Neural cell (in vitro differentiated cells): ENCODE data around the gene NOTCH4. TPM values are rescaled to one million over a fixed set of nuclear protein-coding genes. Genes with fewer than 3 reads are reported as not detected.

Experiments
- H2AFZ ChIP-seq: fragments of 200-600, 300-800 bp; sonication (generic), shearing (Covaris generic); 2 replicates; pipeline ENCODE4 v1.6.0; 2014; ENCODE audit warnings: low read depth, mild to moderate bottlenecking, antibody characterized with exemption, low read length, moderate library complexity
- H3F3A ChIP-seq: fragments of 200-600 bp; shearing (Covaris generic); 2 replicates; pipeline ENCODE4 v1.6.1; 2016; ENCODE audit warnings: mild to moderate bottlenecking, moderate library complexity, mixed read lengths, antibody characterized with exemption, low read length; ENCODE audit not compliant: insufficient read depth, poor library complexity, severe bottlenecking
- H3K27ac ChIP-seq: fragments of 200-600, 300-800 bp; sonication (generic), shearing (Covaris generic); 2 replicates; pipeline ENCODE4 v1.5.1; 2014; ENCODE audit warnings: mild to moderate bottlenecking, low read length, moderate library complexity
- H3K27me3 ChIP-seq: fragments of 300-800, 200-600 bp; sonication (generic), shearing (Covaris generic); 2 replicates; pipeline ENCODE4 v1.6.0; 2014; ENCODE audit warnings: mild to moderate bottlenecking, low read depth, low read length, moderate library complexity; ENCODE audit not compliant: insufficient read depth
- H3K36me3 ChIP-seq: fragments of 300-800, 200-600 bp; sonication (generic), shearing (Covaris generic); 2 replicates; pipeline ENCODE4 v1.5.1; 2014; ENCODE audit warnings: mild to moderate bottlenecking, antibody characterized with exemption, low read length, moderate library complexity; ENCODE audit not compliant: insufficient read depth
- H3K4me2 ChIP-seq: fragments of 300-800, 200-600 bp; sonication (generic), shearing (Covaris generic); 2 replicates; pipeline ENCODE4 v1.6.0; 2014; ENCODE audit warnings: mild to moderate bottlenecking, low read length
- H3K4me3 ChIP-seq: fragments of 300-800, 200-600 bp; sonication (generic), shearing (Covaris generic); 2 replicates; pipeline ENCODE4 v1.5.1; 2014; ENCODE audit warnings: mild to moderate bottlenecking, low read length, moderate library complexity
- H3K79me2 ChIP-seq: fragments of 200-600 bp; shearing (Covaris generic); replicated peaks from 2 replicates; pipeline ENCODE4 v1.6.0; 2014; ENCODE audit warnings: mild to moderate bottlenecking, low read length, moderate library complexity; ENCODE audit not compliant: insufficient read depth
- H3K9ac ChIP-seq: fragments of 300-800, 200-600 bp; sonication (generic), shearing (Covaris generic); 2 replicates; pipeline ENCODE4 v1.6.1; 2016; ENCODE audit warnings: mild to moderate bottlenecking, low read length, mixed read lengths
- H3K9me2 ChIP-seq: fragments of 200-600 bp; shearing (Covaris generic); 2 replicates; pipeline ENCODE4 v1.6.1; 2016; ENCODE audit warnings: mild to moderate bottlenecking, low read length, mixed read lengths; ENCODE audit not compliant: insufficient read depth
- H3K9me3 ChIP-seq: fragments of 200-600, 300-800 bp; sonication (generic), shearing (Covaris generic); 2 replicates; pipeline ENCODE4 v1.6.1; 2016; ENCODE audit warnings: mild to moderate bottlenecking, mixed run types, low read length, moderate library complexity, mixed read lengths
- H4K20me1 ChIP-seq: fragments of 200-600 bp; shearing (Covaris generic); 2 replicates; pipeline ENCODE4 v1.6.1; 2016; ENCODE audit warnings: mild to moderate bottlenecking, mixed run types; ENCODE audit not compliant: insufficient read depth
- EZH2 ChIP-seq: fragments of 200-600, 300-800 bp; shearing (Covaris generic), sonication (generic); IDR thresholded peaks from 2 replicates; pipeline ENCODE4 v1.6.1; 2014; ENCODE audit warnings: antibody characterized with exemption, low read length, borderline replicate concordance, mild to moderate bottlenecking; ENCODE audit not compliant: insufficient read depth, poor library complexity, severe bottlenecking
- MXI1 ChIP-seq: fragments of 450-650 bp; conservative IDR thresholded peaks from 2 replicates; pipeline ENCODE4 v1.6.1; 2014; ENCODE audit warnings: antibody characterized with exemption, mild to moderate bottlenecking; ENCODE audit not compliant: poor library complexity, severe bottlenecking
- POLR2AphosphoS5 ChIP-seq: IDR thresholded peaks from 2 replicates; pipeline ENCODE4 v1.6.1; 2012
- RAD21 ChIP-seq: fragments of 450-650 bp; conservative IDR thresholded peaks from 2 replicates; pipeline ENCODE4 v1.6.1; 2014; ENCODE audit warnings: antibody characterized with exemption, mild to moderate bottlenecking, moderate library complexity
- SMC3 ChIP-seq: fragments of 450-650 bp; conservative IDR thresholded peaks from 2 replicates; pipeline ENCODE4 v1.6.1; 2014; ENCODE audit warnings: antibody characterized with exemption, mild to moderate bottlenecking, moderate library complexity; ENCODE audit not compliant: poor library complexity
- TAF1 ChIP-seq: IDR thresholded peaks from 2 replicates; pipeline ENCODE4 v1.6.1; 2012; ENCODE audit warnings: low read depth
- polyA plus RNA-seq: library from polyadenylated mRNA; depleted of rRNA; stranded (reverse); fragments of >200 nt; gene quantifications from 2 replicates; pipeline ENCODE4 v1.2.3, GENCODE V29; 2014
- TF ChIP-seq, protein P1 (sequence below): IDR thresholded peaks from 2 replicates; pipeline ENCODE4 v1.6.1; 2012; ENCODE audit warnings: borderline replicate concordance
- TF ChIP-seq, protein P2 (sequence below): fragments of 450-650 bp; IDR thresholded peaks from 2 replicates; pipeline ENCODE4 v1.5.1; 2014; ENCODE audit warnings: antibody characterized with exemption, mild to moderate bottlenecking, moderate library complexity; ENCODE audit not compliant: poor library complexity, severe bottlenecking

Gene NOTCH4
- polyA plus RNA-seq, 1 donor from 2014 or later = 5.5 TPM

DNA sequence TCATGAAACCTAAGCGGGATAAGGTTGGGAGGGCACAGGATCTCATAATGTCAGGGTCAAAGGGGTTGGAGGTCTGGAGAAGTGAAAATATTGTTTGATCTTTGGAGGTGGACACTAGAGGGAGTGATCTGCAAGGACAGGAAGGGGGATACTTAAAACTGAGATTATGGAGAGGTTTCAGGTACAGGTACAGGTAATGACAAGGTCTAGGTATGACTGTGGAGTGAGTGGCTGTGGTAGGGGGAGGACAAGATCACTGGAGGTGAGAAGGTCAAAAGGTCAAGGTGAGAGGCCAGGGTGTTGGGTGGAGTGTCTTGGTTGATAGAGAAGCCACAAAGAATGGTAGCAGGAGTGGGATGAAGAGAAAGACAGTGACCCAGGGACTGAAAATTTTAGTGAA, 16.8 kb upstream of the NOTCH4 start:
- H3K9me3 ChIP-seq = no peaks in the 10 kb centered on the region
- no peak overlapping the region for H3K27ac ChIP-seq
- H3K4me3 ChIP-seq = no peak overlapping the region
- no peak overlapping the region for H2AFZ ChIP-seq
- H3K36me3 ChIP-seq = no peaks in the 10 kb centered on the region
- no peaks in the 10 kb centered on the region for H3F3A ChIP-seq
- no peaks in the 10 kb centered on the region for H3K27me3 ChIP-seq
- no peak overlapping the region for H3K4me2 ChIP-seq
- H4K20me1 ChIP-seq = no peaks in the 10 kb centered on the region
- no peak for TF ChIP-seq MXI1
- no peak for TF ChIP-seq EZH2
- TF ChIP-seq, protein P1, sequence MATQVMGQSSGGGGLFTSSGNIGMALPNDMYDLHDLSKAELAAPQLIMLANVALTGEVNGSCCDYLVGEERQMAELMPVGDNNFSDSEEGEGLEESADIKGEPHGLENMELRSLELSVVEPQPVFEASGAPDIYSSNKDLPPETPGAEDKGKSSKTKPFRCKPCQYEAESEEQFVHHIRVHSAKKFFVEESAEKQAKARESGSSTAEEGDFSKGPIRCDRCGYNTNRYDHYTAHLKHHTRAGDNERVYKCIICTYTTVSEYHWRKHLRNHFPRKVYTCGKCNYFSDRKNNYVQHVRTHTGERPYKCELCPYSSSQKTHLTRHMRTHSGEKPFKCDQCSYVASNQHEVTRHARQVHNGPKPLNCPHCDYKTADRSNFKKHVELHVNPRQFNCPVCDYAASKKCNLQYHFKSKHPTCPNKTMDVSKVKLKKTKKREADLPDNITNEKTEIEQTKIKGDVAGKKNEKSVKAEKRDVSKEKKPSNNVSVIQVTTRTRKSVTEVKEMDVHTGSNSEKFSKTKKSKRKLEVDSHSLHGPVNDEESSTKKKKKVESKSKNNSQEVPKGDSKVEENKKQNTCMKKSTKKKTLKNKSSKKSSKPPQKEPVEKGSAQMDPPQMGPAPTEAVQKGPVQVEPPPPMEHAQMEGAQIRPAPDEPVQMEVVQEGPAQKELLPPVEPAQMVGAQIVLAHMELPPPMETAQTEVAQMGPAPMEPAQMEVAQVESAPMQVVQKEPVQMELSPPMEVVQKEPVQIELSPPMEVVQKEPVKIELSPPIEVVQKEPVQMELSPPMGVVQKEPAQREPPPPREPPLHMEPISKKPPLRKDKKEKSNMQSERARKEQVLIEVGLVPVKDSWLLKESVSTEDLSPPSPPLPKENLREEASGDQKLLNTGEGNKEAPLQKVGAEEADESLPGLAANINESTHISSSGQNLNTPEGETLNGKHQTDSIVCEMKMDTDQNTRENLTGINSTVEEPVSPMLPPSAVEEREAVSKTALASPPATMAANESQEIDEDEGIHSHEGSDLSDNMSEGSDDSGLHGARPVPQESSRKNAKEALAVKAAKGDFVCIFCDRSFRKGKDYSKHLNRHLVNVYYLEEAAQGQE = no peak
- TF ChIP-seq RAD21 = no peak
- TF ChIP-seq, protein P2, sequence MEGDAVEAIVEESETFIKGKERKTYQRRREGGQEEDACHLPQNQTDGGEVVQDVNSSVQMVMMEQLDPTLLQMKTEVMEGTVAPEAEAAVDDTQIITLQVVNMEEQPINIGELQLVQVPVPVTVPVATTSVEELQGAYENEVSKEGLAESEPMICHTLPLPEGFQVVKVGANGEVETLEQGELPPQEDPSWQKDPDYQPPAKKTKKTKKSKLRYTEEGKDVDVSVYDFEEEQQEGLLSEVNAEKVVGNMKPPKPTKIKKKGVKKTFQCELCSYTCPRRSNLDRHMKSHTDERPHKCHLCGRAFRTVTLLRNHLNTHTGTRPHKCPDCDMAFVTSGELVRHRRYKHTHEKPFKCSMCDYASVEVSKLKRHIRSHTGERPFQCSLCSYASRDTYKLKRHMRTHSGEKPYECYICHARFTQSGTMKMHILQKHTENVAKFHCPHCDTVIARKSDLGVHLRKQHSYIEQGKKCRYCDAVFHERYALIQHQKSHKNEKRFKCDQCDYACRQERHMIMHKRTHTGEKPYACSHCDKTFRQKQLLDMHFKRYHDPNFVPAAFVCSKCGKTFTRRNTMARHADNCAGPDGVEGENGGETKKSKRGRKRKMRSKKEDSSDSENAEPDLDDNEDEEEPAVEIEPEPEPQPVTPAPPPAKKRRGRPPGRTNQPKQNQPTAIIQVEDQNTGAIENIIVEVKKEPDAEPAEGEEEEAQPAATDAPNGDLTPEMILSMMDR = no peak
- TF ChIP-seq POLR2AphosphoS5 = no peak
- no peak for TF ChIP-seq SMC3
- H3K9me2 ChIP-seq = no peaks in the 10 kb centered on the region
- H3K79me2 ChIP-seq = no peaks in the 10 kb centered on the region
- H3K9ac ChIP-seq = no peak overlapping the region

DNA sequence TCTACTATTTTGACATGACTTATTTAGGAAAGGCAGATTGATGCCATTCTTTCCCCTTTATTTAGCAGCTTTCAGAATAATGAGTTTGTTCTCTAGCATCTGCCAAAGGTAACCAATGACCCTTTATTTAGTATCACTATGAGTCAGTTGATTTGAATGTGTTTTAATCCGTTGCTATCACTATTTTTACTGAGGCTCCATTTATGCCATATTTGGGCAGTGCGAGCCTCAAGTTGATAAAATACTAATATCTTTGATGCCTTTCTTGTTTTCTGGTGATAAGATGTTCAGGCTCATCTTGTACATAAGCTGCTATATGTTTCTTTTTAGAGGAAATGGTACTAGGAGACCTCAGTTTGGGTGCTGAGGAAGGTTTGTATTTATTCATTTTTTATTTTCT, 15.6 kb upstream of the NOTCH4 start:
- Histone ChIP-seq H4K20me1 (no peaks in the 10 kb centered on the region), H3F3A (no peaks in the 10 kb centered on the region), H3K27me3 (no peaks in the 10 kb centered on the region), H3K9ac (no peak overlapping the region), H3K4me3 (no peak overlapping the region), H2AFZ (no peak overlapping the region), H3K9me3 (no peaks in the 10 kb centered on the region), H3K79me2 (no peaks in the 10 kb centered on the region), H3K9me2 (no peaks in the 10 kb centered on the region), H3K36me3 (no peaks in the 10 kb centered on the region), H3K27ac (no peak overlapping the region), H3K4me2 (no peak overlapping the region)
- TF ChIP-seq TAF1 = no peak
- TF ChIP-seq, protein P2 = no peak
- TF ChIP-seq POLR2AphosphoS5 = no peak
- no peak for TF ChIP-seq EZH2
